B cell (primary cell): ENCODE data around the gene SHPK. TPM values are rescaled to one million over a fixed set of nuclear protein-coding genes. Genes with fewer than 3 reads are reported as not detected.

ENCODE experiments used
- ATAC-seq: fragments of 200-7000 bp; cut with Tn5 transposase; one replicate; pipeline ENCODE4 v1.10.0; 2021; ENCODE audit warnings: low read depth, mild to moderate bottlenecking, moderate number of reproducible peaks, moderate library complexity
- CTCF ChIA-PET: fragments of 350-600 bp; sonication (Branson Sonifier 250); formaldehyde crosslinking; loops from one replicate; lab custom pipeline; 2021; ENCODE audit warnings: antibody characterized with exemption, inconsistent platforms; lab: Charles Lee
- POLR2A ChIA-PET: fragments of 350-600 bp; sonication (Branson Sonifier 250); formaldehyde crosslinking; loops from one replicate; lab custom pipeline; 2021; ENCODE audit warnings: antibody characterized with exemption; lab: Charles Lee
- DNase-seq: peaks from one replicate; pipeline ENCODE4 v3.0.0; 2013
- H2AFZ ChIP-seq: 2 replicates; pipeline ENCODE4 v1.6.1; 2012; ENCODE audit warnings: mild to moderate bottlenecking, low read depth, low read length; ENCODE audit not compliant: insufficient read depth, poor library complexity, severe bottlenecking
- H3K27ac ChIP-seq, 2 donors: 1 replicate in 1 of 2; 2 replicates in 1 of 2; pipeline ENCODE4 v1.5.1; 2012 to 2013; ENCODE audit warnings: low read length in 2 of 2, mild to moderate bottlenecking in 2 of 2, moderate library complexity in 1 of 2
- H3K27me3 ChIP-seq, 4 experiments: fragments of 200-600 bp in 1 of 4; sonication (generic) in 1 of 4; replicated peaks in 1 of 4; 1 replicate in 2 of 4; 2 replicates in 2 of 4; pipeline versions ENCODE4 v1.6.1 to v1.7.0; 2013 to 2016; ENCODE audit warnings: low read length in 3 of 4, mild to moderate bottlenecking in 2 of 4, mixed read lengths in 1 of 4, moderate library complexity in 1 of 4; ENCODE audit not compliant: insufficient read depth in 4 of 4, control insufficient read depth in 3 of 4; ENCODE audit errors: control extremely low read depth in 1 of 4
- H3K36me3 ChIP-seq, 2 experiments: replicated peaks in 1 of 2; 1 replicate in 1 of 2; 2 replicates in 1 of 2; pipeline versions ENCODE4 v1.6.1 to v1.7.1; 2013; ENCODE audit warnings: low read length in 1 of 2; ENCODE audit not compliant: insufficient read depth in 2 of 2, control insufficient read depth in 1 of 2; ENCODE audit errors: control extremely low read depth in 1 of 2, extremely low read depth in 1 of 2
- H3K4me1 ChIP-seq, 2 donors: fragments of 200-600 bp in 1 of 2; sonication (generic) in 1 of 2; 1 replicate in 1 of 2; 2 replicates in 1 of 2; pipeline versions ENCODE4 v1.5.1 to v1.6.1; 2013 to 2017; ENCODE audit warnings: low read length in 2 of 2; ENCODE audit not compliant: control insufficient read depth in 2 of 2, insufficient read depth in 2 of 2
- H3K4me2 ChIP-seq: replicated peaks from 2 replicates; pipeline ENCODE3; 2012; ENCODE audit warnings: mild to moderate bottlenecking, low read depth, low read length; ENCODE audit not compliant: poor library complexity, severe bottlenecking
- H3K4me3 ChIP-seq, 5 experiments: fragments of 200-600 bp in 1 of 5; sonication (generic) in 1 of 5; 1 replicate in 3 of 5; 2 replicates in 2 of 5; pipeline versions ENCODE4 v1.5.1 to v1.7.0; 2011 to 2016; ENCODE audit warnings: low read length in 4 of 5, mild to moderate bottlenecking in 4 of 5, low read depth in 2 of 5, control low read depth in 1 of 5, moderate library complexity in 1 of 5; ENCODE audit not compliant: insufficient read depth in 1 of 5; ENCODE audit errors: control extremely low read depth in 1 of 5, extremely low read depth in 1 of 5
- H3K79me2 ChIP-seq: fragments of 200-600 bp; sonication (generic); one replicate; pipeline ENCODE4 v1.6.0; 2016; ENCODE audit warnings: low read length; ENCODE audit not compliant: control insufficient read depth, insufficient read depth
- H3K9ac ChIP-seq: fragments of 200-600 bp; sonication (generic); 2 replicates; pipeline ENCODE4 v1.6.1; 2017; ENCODE audit warnings: mild to moderate bottlenecking, low read length, moderate library complexity
- H3K9me3 ChIP-seq, 3 donors: one replicate each; pipeline versions ENCODE4 v1.6.1 to v1.7.1; 2013; ENCODE audit warnings: low read length in 2 of 3; ENCODE audit not compliant: control insufficient read depth in 2 of 3, insufficient read depth in 1 of 3; ENCODE audit errors: control extremely low read depth in 1 of 3
- H4K20me1 ChIP-seq: 2 replicates; pipeline ENCODE4 v1.6.0; 2012; ENCODE audit warnings: mild to moderate bottlenecking, low read length; ENCODE audit not compliant: insufficient read depth, control insufficient read depth, poor library complexity, severe bottlenecking
- H3K27ac Mint-ChIP-seq: one replicate; pipeline ENCODE4 v1.8.0; 2021; ENCODE audit warnings: mixed read lengths
- H3K27me3 Mint-ChIP-seq: one replicate; pipeline ENCODE4 v1.8.0; 2021; ENCODE audit warnings: mixed read lengths
- H3K4me1 Mint-ChIP-seq: one replicate; pipeline ENCODE4 v1.8.0; 2021; ENCODE audit warnings: mixed read lengths
- H3K4me3 Mint-ChIP-seq: one replicate; pipeline ENCODE4 v1.8.0; 2021; ENCODE audit warnings: mixed read lengths
- H3K9me3 Mint-ChIP-seq: one replicate; pipeline ENCODE4 v1.8.0; 2022; ENCODE audit warnings: mixed read lengths; ENCODE audit not compliant: insufficient read depth
- CTCF ChIP-seq: fragments of 200-600 bp; IDR thresholded peaks from one replicate; pipeline ENCODE4 v1.8.0; 2022; ENCODE audit warnings: antibody characterized with exemption, mild to moderate bottlenecking
- EZH2 ChIP-seq: IDR thresholded peaks from 2 replicates; pipeline ENCODE4 v1.6.1; 2012; ENCODE audit warnings: borderline replicate concordance, low read depth, mild to moderate bottlenecking, moderate library complexity, low read length; ENCODE audit not compliant: insufficient read depth, poor library complexity, severe bottlenecking
- WGBS: methylation state at CpG from one replicate; pipeline ENCODE4 v1.1.5; 2013; ENCODE audit warnings: missing lambda C conversion rate; ENCODE audit not compliant: insufficient coverage; 5-methylcytosine and 5-hydroxymethylcytosine counted together
- intact Hi-C: fragments of 100-400 bp; cut with micrococcal nuclease; formaldehyde crosslinking; loops from one replicate; pipeline ENCODE4 v1.10.0; 2022
- polyA plus RNA-seq: library from polyadenylated mRNA; depleted of rRNA; stranded (reverse); fragments of >200 nt; gene quantifications from 2 replicates; pipeline ENCODE4 v1.2.3, GENCODE V29; 2012
- total RNA-seq, 2 donors: library from RNA; stranded (reverse); fragments of 120-200 nt in 1 of 2; gene quantifications; 1 replicate in 1 of 2; 2 replicates in 1 of 2; pipeline versions ENCODE4 v1.2.3 to v1.2.4, GENCODE V29; 2013 to 2022

The SHPK gene
- total and polyA plus RNA-seq, 2 donors (not counting 1 experiment from before 2014, with no cell fraction given) = 5.9 to 16.1 TPM

GRCh38 chr17:3603119-3603869 lies 32.8 kb downstream of the SHPK start:
- DNase-seq (no peak), ATAC-seq (no peak)
- H2AFZ ChIP-seq = no peak overlapping the region
- H3K4me1 Mint-ChIP-seq = peaks cover 2% of the 10 kb centered on the region
- no peaks in the 10 kb centered on the region for H3K9me3 ChIP-seq
- no peak overlapping the region for H3K27ac ChIP-seq
- no peak overlapping the region for H3K4me2 ChIP-seq
- H3K9me3 Mint-ChIP-seq = no peaks in the 10 kb centered on the region
- H3K79me2 ChIP-seq = no peaks in the 10 kb centered on the region
- H3K36me3 ChIP-seq = peaks cover 0 to 5% of the 10 kb centered on the region in 2 experiments
- no peak overlapping the region for H3K27ac Mint-ChIP-seq
- 98% methylated on average over 8 of the region's 17 CpGs for WGBS
- H3K9ac ChIP-seq = no peak overlapping the region
- H3K4me3 ChIP-seq = no peak overlapping the region
- intact Hi-C loops = no loop called here
- CTCF ChIA-PET = interaction anchor here (0.7 to 4.1 kb wide), 17 partner anchors 11 to 555 kb away, joined by 3 to 31 read pairs (median 6); partner anchors contain the start of genes CTNS and SHPK
- no peak overlapping the region for H3K4me3 Mint-ChIP-seq
- no peaks in the 10 kb centered on the region for H3K4me1 ChIP-seq
- no peak for TF ChIP-seq EZH2
- TF ChIP-seq CTCF = no peak
- no peaks in the 10 kb centered on the region for H4K20me1 ChIP-seq
- POLR2A ChIA-PET = interaction anchor here (0.5 to 0.6 kb wide), 2 partner anchors 167 to 560 kb away, joined by 4 to 9 read pairs; no protein-coding TSS in a partner anchor
- no peaks in the 10 kb centered on the region for H3K27me3 ChIP-seq
- H3K27me3 Mint-ChIP-seq = no peaks in the 10 kb centered on the region

- CTCF ChIA-PET = interaction anchor here (0.7 to 4.1 kb wide), 18 partner anchors 10 to 554 kb away, joined by 3 to 31 read pairs (median 6); partner anchors contain the start of genes CTNS and SHPK
Measured at GRCh38 chr17:3602499-3602898, 33.6 kb downstream of the SHPK start.

More at GRCh38 chr17:3602499-3602898, 33.6 kb downstream of the SHPK start:
- Histone ChIP-seq H3K79me2 (no peaks in the 10 kb centered on the region), H4K20me1 (no peaks in the 10 kb centered on the region), H3K27me3 (no peaks in the 10 kb centered on the region), H3K4me1 (no peaks in the 10 kb centered on the region), H3K36me3 (peaks cover 0 to 5% of the 10 kb centered on the region in 2 experiments), H3K27ac (no peak overlapping the region), H3K4me3 (no peak overlapping the region), H3K9ac (no peak overlapping the region), H3K4me2 (no peak overlapping the region), H3K9me3 (no peaks in the 10 kb centered on the region), H2AFZ (no peak overlapping the region)
- POLR2A ChIA-PET = interaction anchor here (0.6 kb wide), 1 partner anchor 168 kb away, joined by 9 read pairs; no protein-coding TSS in a partner anchor
- ATAC-seq = peak; percentile 60
- WGBS = 82% methylated on average over 10 of the region's 16 CpGs
- peak; percentile 58 for DNase-seq
- H3K27ac Mint-ChIP-seq = no peak overlapping the region
- intact Hi-C loops = no loop called here
- TF ChIP-seq EZH2 (no peak), CTCF (peak; percentile 43)
- H3K9me3 Mint-ChIP-seq = no peaks in the 10 kb centered on the region
- peaks cover 2% of the 10 kb centered on the region for H3K4me1 Mint-ChIP-seq
- no peak overlapping the region for H3K4me3 Mint-ChIP-seq
- no peaks in the 10 kb centered on the region for H3K27me3 Mint-ChIP-seq
